HG03460 (cell line): ENCODE results near the gene IQCK.
"Not testable (repeated sequence)": the region's sequence is repeated elsewhere in the genome, so short reads cannot be mapped to it uniquely, and the experiment has no call there.

ENCODE experiments used
- ATAC-seq: cut with Tn5 transposase; IDR thresholded peaks from one replicate; pipeline ENCODE4 v1.9.1; 2021; ENCODE audit not compliant: unreplicated experiment

The IQCK gene

DNA sequence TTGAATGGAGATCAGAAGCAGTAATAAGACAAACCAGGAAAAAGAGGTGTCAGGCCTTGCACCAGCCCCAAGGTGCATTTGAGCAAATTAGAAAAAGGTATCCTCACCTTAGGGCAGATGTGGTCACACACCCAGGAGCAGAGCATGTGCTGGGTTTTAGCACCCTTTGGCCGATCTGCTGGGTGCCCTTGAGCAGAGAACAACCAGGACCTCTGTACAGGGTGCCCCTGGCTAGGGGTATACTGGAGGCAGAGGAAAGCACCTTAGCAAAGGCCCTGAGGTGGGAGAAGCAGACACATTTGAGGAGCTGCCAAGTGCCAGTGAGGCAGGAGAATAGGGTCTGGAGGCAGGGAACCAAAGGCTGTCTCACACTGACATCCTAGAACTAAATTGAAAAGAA, 67.0 kb downstream of the IQCK start:
- ATAC-seq: no peak

DNA sequence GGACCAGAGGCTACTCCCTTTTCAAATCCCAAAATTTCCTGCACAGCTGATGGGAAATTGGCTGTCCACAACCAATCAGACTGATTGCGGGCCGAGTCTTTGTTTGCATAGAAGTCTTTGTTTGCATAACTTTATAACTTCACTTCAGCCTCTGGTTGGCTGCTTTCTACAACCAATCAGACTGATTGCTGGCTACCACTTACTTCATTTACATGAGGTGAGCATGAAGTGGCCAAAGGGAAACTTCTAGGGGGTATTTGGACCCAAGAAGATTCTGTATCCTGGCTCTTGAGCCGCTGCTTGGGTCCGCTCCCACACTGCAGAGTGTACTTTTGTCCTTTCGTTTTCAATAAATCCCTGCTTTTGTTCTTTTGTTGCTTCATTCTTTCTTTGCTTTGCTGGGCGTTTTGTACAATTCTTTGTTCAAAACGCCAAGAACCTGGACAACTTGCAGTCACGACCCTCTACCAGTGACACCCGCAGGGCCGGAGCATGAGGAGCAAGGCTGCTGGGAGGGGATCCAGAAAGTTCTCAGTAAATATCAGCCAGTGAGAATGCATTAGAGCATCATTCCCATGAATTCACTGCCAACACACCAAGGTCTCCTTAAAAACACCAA, 67.5 kb downstream of the IQCK start:
- no peak for ATAC-seq

DNA sequence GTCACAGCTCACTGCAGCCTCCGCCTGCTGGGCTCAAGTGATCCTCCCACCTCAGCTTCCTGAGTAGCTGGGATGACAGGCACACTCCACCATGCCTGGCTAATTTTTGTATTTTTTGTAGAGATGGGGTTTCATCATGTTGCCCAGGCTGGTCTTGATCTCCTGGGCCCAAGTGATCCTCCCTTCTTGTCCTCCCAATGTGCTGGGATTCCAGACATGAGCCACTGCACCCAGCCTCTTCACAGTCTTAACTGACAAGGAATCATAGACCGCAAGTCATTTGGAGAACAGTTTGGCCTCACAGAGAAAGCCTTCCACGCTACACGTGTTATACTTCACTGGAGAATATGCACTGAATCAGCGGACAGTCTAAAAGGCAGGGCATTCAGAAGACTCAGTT, 83.3 kb downstream of the IQCK start:
- ATAC-seq: not testable (repeated sequence)

DNA sequence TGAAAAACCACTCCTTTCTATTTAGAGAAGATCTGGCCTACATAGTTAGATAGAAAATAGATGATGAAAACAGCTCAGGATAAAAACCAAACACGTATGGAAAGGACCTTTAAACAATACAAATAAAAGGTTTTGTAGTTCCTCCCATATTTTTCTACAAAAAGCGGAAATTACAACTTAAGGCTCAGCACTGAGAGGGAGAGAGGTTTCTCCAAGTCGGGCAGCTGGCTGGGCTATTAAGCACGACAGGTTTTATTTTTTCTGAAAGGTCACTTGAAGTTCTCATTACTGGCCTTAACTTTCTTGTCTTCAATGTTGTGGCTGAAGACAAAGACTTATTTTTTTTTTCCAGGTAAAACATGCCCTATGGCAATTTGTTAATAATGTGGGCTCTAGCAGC, 83.8 kb downstream of the IQCK start:
- ATAC-seq: not testable (repeated sequence)

DNA sequence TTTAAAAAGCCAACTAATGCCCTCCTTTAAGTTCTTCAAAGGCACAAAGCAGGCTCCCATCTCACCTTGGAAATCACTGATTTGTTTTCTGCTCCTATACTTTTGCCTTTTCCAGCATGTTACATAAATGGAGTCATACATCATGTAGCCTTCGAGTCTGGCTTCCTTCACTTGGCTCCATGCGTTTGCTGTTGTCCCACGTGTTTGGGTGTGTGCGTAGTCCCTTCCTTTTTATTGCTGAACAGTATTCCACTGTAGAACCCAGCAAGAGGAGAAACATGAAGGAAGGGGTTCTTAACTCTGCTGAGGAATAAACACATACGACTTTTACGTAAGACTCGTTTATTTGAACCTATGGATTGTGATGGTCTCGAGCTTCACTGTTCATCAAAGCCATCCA, 84.5 kb downstream of the IQCK start:
- no peak for ATAC-seq

DNA sequence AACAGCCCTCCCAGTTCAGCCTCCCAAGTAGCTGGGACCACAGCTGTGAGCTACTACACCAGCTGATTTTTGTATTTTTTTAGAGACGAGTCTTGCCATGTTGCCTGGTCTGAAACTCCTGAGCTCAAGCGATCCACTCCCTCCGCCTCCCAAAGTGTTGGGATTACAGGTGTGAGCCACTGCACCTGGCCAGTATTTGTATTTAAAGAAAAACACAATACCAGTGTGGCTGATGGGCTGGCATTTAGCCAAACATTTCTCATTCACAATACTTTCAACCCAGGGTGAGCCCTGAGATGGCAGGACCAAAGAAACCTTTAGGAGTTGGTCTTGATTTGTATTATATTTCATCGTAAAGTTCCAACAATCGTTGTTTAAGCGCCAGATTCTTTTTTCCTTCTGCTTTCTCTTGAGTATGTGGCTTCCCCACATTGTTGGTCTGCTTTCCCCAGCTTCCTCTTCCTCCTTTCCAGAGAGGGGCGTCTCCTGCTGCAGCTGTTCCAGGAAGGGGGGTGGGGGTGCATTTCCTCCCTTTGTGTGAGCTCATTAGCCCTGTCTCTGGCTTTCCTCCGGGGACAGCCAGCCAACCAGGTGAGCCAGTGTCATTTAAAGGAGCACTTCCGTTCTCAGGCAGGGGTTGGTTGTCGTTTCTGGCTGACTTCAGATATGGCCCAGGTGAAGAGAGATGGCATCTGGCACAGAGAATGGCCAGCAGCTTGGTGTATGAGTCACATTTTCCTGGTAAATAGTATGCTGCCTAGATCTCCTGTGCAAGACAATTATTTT, 86.7 kb downstream of the IQCK start:
- no peak for ATAC-seq

DNA sequence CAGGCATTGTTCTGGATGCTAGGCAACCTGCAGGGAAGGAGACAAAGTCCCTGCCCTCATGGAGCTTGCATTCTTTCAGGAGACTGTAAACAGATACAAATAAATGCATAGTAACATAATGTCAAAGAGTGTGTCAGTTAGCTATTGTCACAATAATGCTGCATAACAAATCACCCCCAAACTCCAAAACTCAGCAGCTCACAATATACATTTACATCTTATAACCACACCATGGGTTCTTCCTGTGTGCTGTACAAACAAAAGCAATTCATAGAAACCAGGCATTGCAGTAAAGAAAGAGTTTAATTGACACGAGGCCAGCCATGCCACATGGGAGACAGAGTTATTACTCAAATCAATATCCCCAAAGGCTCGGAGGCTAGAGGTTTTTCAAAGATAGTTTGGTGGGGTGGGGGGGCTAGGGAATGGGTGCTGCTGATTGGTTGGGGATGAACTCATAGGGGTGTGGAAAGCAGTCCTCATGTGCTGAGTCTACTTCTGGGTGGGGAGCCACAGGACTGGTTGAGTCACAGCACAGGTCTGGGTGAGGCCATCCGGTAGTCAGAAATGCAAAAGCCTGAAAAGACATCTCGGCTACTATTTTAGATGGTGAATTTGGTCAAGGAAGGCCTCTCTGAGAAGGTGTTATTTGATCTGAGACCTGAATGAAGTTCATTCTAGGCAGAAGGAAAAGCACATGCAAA, 87.5 kb downstream of the IQCK start:
- ATAC-seq: no peak

DNA sequence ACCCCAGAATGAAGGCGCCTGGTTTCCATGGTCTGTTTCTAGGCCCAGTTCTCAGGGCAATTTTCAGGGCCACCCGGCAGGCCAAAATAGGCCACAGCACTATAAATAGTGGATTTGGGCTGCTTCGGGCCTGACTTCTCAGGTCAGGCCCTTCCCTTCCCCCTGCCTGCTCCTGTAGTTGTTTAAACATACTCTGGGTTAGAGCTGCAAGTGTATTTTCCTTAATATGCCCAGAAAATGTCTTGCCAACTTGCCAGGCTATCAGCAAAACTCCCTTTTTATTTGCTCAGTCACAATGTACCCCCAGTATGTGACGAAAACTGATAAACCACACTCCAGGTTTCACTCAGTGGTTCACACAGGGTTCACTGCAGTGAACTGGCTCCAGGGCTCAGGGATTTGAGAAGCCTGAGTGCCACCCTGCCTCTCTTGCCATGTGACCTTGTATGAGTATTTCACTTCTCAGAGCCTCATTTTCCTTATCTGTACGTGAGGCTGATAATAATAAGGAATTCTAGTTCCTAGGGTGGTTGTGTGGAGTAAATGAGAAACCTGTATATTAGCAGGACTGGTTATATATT, 90.1 kb downstream of the IQCK start:
- no peak for ATAC-seq

DNA sequence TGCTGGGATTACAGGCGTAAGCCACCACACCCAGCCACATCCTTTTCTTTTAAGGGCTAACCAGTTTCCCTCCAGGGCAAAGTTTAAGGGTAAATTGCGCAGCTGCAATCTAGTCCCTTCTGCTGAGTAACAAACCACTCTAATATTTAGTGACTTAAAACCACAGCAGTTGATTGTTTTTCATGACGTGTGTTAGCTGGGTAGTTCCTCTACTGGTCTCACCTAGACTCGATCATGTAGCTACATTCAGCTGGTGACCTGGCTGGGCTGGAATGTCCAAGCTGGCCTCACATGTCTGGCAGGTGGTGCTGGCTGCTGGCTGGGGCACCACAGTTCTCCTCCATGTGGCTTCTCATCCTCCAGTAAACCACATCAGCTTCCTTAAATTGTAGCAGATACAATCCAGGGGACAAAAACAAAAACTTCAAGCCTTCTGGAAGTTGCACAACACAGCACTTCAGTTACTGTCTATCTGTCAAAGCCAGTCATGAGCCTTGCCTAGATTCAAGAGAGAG, 91.1 kb downstream of the IQCK start:
- ATAC-seq: no peak

DNA sequence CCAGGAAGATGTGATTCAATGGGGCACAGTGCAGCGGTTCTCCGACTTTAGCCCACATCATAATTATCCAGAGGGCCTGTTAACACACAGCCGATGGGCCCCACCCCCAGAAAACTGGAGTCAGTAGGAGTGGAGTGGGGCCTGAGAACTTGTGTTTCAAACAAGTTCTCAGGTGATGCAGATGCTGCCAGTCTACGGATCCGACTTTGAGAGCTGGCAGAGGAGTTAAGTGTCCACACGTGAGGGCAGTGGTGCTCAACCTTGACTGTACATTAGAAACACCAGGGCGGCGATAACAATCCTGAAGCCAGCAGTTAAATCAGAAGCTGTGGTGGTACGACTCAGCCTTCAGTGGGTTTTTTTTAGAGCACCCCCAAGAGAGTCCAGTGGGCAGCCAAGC, 91.6 kb downstream of the IQCK start:
- ATAC-seq: no peak

DNA sequence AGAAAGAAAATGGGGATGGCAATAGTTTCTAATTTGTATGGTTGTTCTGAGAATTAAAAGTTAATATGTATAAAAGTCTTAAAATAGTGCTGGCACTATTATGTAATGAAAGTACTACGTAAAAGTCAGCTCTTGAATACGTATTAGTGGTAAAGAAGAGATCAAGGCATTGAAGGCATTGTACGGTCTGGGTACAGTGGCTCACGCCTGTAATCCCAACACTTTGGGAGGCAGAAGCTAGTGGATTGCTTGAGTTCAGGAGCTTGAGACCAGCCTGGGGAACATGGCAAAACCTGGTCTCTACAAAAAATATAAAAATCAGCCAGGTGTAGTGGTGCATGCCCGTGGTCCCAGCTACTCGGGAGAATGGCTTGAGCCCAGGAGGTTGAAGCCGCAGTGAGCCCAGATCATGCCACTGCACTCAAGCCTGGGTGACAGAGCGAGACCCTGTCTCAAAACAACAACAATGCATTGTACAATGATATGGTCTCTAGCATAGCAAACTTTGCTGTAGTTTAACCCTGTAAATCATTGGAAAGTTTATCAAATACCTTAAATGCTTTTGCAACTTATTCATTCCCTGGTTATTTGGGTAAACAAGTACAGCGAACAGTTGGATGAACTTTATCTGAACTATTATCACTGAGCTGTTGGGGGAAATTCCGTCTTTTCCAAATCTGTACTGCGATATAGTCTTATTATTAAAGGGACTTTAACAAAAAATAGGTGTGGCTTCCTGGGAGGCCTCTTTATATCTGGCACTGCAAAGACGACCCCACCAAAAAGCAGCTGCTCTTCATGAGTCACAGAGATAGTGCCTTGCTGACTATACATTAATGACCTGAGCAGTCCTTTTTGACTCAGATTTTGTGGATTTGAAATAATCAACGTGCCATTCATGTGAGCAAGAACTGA, 93.0 kb downstream of the IQCK start:
- ATAC-seq: no peak

DNA sequence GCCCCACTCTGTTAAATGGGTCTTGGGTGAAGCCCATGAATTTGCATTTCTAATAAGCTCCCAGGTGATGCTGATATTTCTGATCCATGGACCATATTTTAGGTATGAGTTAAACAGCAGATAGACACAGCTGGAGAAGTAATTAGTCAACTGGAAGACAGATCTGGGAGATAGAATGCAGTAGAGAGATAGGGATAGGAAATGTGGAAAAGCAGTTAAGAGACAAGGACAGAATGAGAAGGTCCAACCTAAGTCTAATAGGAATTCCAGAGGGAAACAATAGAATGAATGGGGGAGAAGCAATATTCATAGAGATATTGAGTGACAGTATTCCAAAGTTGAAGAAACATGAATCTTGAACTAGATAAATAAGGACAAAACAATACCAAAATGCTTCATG, 94.9 kb downstream of the IQCK start:
- ATAC-seq: no peak

DNA sequence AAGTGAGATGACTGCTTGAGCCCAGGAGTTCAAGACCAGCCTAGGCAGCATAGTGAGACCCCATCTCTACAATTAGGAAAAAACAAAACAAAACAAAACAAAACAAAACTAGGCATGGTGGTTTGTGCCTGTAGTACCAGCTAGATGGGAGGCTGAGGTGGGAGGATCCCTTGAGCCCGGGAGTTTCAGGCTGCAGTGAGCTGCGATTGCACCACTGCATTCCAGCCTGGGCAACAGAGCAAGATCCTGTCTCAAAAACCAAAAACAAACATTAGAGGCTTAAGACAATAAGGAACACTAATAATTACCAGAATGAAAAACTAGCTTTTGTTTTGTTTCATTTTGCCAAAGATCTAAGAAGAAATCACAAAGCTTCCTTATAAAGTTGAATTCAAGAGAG, 97.3 kb downstream of the IQCK start:
- no peak for ATAC-seq

DNA sequence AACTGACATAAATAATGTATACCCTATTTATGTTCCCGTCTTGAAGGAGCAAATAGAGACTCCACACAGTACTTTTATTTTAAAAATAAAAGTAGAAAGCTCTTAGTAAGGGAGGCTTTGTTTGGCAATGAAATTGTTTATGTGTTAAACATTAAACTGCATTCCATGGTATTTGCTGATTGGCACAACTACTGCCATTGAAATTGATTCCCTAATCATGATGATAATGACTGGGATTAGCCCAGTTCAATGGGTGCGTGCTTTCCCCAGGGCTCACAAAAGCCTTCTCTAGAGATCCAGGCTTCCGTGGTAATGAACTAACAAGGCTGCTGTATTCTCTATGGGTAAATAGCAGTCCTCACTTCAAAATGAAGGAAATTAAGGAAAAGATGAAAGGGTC, 99.1 kb downstream of the IQCK start:
- ATAC-seq: no peak

DNA sequence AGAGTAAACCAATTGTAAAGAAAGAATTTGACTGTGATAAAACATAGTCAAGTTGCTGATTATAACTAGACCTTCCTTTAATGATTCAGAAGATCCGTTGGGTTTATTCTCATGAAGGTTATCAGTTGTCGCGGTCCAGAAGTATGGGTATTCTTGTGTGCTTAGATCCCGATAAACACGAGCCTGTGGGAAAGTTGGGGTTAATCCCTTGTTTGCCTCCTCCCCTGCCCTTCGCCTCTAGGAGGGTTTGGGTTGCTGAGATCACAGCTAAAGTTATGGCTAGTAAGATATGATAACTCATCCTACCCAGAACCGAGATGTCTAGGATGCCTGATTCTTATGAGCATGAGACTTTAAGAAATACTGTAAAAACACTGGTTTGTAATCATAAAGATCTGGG, 99.8 kb downstream of the IQCK start:
- no peak for ATAC-seq

DNA sequence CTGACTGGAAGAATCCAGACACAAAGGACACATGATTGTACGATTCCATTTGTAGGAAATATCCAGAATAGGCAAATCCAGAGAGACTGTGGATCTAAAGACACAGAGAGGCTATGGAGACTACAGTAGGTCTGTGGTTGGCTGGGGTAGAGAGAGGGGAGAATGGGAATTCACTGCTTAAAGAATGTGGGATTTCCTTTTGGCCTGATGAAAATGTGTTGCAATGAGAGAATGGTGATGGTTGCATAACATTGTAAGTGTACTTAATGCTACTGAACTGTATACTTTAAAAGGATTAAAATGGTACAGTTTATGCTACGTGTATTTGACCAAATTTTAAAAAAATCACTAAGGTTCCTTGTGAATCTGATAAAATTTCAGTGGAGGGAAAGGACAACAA, 104.5 kb downstream of the IQCK start:
- no peak for ATAC-seq

DNA sequence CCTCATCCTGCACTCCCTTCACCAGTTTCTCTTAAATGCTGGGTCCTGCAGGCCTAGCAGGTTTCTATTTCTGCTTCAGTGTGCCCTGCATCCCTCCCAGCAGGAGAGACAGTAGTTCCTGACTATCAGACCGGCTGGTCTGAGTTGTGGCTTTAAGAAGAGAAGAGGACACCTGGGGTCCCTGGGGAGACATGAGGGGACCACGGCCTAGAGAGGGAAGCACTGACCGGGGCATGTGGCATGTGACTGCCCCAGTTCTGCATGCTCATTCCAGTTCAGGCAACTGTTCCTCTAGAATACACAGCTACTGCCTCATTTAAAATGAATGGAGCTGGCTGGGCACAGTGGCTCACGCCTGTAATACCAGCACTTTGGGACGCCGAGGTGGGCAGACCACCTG, 105.3 kb downstream of the IQCK start:
- no peak for ATAC-seq

DNA sequence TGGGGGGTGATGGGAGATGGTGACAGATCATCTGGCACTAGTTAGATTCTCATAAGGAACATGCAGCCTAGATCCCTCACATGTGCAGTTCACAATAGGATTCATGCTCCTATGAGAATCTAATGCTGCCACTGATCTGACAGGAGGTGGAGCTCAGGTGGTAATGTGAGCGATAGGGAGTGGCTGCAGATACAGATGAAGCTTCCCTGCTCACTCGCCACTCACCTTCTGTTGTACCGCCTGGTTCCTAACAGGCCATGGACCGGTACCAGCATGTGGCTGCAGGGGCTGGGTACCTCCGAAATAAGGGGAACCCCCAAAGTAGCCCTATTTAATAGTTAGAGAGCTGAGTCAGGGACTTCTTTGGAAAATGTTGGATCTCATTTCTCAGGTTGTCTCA, 106.1 kb downstream of the IQCK start:
- ATAC-seq: no peak

DNA sequence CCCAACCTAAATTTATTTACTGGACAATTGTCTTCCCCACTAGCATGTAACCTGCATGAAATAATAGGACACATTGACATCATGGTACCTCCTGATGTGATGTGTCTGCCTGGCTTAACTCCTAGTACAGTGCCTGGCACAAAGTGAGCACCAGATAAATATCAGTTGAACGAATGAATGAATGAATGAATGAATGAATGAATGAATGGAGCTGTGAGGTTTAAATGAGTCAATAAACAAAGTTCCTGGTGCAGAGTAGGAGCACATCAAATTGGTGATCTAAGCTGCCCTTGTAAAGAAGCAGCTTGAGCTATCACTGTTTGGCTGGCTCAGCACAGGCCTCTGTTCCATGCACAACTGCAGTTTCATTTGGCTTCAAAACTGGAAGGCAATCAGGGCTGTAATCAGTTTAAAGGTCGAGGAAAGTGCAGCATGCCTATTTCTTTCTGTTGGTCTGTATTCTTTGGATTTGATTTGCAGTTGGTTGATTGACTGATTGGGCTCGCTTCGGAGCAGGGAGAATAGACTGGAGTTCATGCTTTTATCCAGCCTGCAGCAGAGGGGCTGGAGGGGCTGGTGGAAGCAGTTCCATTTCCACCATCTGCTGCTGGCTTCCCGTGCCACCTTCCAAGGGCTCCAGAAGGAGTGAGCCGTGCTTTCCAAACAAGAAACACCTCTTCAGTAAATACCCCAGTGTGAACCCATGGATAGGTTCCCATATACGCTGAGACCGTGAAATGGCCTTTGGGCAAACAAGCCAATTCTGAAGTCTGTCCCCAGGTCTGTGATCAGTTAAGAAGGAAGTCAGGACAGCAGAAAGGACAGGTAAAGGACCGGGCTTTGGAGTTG, 112.0 kb downstream of the IQCK start:
- ATAC-seq: no peak
